GM19372 (cell line): ENCODE results near the gene DUSP22.
"Not testable (repeated sequence)": the region's sequence is repeated elsewhere in the genome, so short reads cannot be mapped to it uniquely, and the experiment has no call there.

Experiments used
- ATAC-seq: cut with Tn5 transposase; IDR thresholded peaks from one replicate; pipeline ENCODE4 v1.9.1; 2021; ENCODE audit warnings: mild to moderate bottlenecking, low read depth, moderate library complexity; ENCODE audit not compliant: unreplicated experiment

DUSP22 gene

GRCh38 chr6:361411-362132, 69.3 kb downstream of the DUSP22 start:
- ATAC-seq, result no peak

DNA sequence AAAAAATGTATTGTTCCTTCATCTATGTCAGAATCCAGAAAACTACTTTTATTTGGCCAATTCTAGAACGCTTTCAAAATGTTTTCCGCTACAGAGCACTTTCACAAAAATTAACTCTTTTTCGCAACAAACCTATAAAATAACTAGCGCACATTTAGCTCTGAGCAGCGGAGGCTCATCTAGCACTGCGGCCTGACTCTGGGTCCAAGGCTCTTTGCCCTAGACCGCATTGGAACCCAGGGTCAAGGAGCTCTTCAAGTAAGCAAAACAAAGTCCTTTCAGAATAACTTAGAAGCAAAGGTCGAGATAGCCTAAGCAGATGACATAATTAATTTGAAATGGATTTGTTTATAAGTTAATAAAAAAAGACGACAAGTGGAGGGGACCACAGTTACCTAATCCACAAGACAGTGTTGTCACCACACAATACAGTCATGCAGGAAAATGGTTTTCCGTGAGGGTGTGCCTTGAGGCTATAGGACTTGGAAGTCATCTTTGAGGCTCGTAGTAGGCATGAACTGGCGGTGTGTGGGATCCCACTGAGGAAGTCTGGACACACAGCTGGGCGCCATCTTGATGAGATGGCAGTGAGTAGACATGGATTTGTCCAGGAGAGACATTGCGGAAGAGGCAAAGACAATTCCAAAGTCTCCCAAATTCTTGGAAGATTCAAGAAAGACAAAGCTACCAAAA, 70.1 kb downstream of the DUSP22 start:
- no peak for ATAC-seq

DNA sequence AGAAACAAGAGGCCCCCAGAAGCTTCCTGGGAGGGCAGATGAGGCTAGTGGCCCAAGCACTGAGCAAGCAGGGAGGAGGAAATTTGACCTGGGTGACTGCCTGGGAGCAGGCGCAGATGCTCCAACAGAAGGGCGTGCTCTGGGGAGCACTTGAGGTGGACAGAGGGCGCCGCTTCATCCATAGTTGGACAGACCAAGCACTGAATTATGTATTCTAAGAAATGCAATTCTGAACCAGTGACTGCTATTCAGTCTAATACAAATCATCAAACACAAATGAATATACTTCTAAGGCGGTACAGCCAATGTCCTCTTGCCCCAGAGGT, 70.6 kb downstream of the DUSP22 start:
- ATAC-seq, result no peak

DNA sequence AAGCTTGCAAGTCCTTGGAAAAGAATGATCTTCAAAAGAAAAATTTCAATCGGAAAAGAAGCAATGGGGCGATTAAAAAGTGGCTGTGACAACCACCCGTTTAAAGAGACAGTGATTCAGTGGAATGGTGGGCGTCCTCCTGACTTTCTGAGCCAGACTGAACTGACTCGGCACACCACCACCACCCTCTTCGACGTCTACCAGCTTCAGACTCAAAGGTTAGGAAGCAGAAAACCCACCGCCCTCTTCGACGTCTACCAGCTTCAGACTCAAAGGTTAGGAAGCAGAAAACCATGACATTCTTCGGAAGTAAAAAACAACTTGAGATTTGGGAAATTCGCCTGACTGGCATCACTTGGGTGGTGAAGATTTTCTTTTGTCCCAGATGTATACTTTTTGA, 71.0 kb downstream of the DUSP22 start:
- ATAC-seq, result no peak

- no peak for ATAC-seq
These were observed 71.6 kb downstream of the DUSP22 start for GRCh38 chr6:363909-364308.

DNA sequence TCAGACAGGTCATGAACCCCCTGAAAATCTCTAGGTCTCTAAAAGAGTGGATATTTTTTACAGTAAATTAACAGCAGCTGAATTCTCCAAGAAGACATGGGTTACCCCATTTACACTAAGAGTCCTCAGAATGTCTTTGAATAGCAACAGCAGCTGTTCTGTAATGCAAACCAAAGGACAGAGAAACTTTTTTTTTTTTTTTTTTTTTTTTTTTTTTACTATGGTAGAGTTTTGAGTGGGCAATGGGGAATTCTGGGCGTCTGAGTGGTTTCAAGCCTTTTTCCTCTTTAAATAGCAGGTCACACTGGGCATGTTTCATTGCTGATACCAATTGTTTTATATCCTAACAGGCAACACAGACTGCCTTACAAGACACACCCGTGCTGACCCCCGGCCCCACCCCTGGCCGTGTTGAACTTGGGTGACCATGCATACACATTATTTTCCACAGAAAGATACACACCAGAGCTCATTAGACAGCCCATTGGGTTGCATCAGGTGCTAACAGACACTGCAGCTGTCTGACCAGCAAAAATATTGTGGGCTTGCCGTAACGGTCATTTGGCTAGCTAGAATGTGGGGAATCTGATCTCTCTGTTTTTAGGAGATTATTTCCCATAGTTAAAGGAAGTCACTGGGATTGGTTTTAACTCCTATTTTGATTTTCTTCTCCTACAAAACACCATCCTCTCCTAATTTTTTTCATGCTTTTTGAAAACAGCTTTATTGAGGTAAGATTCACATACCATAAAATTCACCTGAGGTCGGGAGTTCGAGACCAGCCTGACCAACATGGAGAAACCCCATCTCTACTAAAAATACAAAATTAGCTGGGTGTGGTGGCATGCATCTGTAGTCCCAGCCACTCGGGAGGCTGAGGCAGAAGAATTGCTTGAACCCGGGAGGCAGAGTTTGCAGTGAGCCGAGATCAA, 72.6 kb downstream of the DUSP22 start:
- peak; percentile 76 for ATAC-seq

DNA sequence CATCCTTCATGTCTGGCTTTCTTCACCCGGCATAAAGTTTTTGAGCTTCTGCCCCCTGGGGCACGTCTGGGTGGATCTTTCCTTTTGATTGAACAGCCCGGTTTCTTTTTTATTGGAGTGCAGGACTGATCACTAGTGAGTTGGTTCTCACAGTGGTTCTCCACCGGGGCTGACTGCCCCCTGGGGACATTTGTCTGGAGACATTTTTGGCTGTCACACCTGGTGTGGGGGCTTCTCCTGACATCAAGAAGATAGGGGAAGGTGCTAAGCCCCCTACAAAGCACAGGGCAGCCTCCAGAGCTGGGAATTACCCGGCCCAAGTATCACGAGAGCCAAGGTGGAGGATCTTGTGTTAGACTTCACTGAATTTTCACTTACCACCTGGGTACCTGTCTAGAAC, 73.5 kb downstream of the DUSP22 start:
- ATAC-seq, result no peak

DNA sequence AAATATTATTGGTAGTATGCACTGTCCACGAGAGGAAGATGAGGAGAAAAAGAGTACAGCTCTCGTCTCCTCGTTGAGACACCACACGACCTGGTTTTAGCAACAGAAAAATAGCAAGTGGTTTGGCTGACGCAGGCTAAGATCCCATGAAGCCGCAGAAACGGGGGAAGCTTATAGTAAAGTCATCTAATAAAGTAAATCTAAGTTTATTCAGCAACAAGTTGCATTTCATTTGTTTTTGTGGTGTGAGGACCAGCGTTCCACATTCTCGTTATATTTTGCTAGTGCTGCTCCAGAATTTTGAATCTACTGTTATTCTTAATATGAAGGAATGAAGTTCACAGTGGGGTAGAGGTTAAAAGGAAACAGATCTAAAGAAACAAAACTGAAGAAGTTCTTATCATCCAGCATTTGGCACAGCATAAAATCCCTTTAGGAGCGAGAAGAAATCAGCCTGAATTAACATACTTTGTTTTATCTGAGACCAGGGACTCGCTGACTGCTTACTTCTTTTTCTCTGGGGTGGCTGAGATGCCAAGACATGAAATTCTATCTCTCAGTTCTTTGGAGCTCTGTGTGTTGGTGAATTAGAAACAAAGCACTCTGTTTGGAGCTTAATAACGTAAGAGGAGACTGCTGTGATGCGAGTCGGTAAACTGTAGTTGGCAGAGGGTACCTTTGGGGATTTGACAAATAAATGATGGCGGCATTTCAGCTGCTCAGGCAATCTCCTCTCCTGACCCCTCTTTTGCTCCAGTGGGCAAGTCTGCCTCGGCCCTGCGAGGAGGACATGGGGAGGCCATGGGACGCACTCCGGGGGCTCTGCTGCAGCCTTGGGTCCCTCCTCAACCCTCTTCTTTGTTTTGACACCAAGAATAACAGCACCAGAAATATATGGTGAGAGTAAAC, 74.4 kb downstream of the DUSP22 start:
- ATAC-seq, result no peak

DNA sequence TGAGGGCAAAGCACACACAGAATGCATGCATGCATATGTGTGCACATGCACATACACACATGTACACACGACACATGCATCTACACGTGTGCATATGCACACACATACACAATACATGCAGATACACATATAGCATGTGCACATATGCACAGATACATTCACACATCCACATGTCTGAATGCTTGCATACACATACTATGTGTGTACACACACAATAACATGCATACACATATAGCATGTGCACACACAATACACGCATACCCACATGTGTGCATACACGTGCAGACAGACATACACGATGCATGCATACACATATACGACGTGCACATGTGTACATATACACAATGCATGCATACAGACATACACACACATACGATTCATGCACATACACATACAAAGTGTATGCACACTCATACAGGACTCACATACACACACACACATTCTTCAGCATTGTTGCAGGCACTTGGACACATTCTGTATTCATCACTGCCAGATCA, 75.1 kb downstream of the DUSP22 start:
- ATAC-seq, result no peak

DNA sequence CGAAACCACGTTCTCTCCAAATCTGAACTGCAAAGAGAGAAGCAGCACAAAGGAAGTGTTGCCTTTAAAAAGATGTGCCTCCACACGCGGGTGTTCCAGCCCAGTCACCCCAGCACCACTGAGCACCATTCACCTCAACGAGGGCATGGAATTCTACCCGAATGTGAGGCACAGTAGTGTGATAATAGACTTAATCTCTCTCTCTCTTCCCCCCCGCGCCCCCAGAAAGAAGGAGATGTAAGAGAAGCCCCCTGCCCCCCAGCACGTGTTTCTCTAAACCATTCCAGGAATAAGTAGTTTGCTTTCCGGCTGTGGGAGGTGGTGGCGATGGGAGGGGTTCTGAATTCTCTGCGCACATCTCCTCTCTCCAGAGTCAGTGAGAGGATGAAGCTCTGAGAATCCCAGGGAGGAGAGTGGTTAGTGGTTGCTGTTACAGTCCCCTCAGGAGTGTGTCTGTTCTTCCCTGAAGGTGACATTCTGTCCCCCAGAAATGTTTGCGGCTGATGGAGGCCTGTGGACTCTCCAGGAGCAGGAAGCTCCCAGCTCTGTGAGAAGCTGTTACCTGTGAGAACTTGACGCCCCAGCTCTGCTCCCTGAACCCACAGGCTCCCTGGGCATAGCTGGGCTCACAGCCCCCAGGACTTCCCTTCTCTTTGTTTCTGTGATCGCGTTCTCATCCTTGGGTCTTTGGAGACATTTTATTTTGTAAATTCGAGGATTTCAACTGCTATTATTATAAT, 75.8 kb downstream of the DUSP22 start:
- ATAC-seq, result no peak

GRCh38 chr6:369559-370431, 77.5 kb downstream of the DUSP22 start:
- no peak for ATAC-seq

DNA sequence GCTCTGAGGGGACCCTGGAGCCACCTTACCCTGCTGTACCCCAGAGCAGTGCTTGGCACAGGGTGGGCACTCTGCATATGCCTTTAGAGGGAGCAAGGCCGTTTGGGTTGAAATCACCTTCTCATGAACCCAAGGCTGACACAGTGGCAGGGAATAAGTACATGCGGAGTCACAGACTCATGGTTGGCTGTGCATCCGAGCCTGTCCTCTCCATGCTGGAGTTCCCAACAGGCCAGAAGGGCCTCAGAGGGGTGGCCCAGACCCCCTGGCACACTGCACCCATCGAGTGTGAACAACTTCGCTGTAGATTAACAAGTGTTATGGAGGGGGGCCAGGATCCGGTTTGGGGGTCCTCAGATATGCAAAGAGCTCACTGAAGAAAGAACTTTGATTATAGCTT, 78.3 kb downstream of the DUSP22 start:
- no peak for ATAC-seq

GRCh38 chr6:371851-372250, 79.6 kb downstream of the DUSP22 start:
- not testable (repeated sequence) for ATAC-seq

- no peak for ATAC-seq
These were observed 80.1 kb downstream of the DUSP22 start for GRCh38 chr6:372336-372911.

DNA sequence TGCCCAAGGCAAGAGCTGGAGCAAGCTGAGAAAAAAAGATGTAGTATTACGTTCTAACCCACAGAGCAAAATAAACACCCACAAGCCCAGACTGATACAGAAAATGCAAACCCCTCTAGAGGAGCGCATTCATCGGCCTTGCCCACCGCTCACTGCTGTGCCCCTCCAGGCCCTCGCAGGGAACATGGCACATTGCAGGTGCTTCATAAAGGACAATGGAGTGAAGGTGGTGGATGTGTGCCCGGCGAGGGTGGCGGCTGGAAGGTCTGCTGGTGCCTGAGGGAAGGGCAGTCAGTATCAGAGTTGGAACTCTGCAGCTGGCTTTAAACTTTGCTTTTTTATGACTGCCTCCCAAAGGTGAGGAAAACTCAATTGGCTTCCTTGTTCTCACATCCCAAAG, 80.7 kb downstream of the DUSP22 start:
- no peak for ATAC-seq

DNA sequence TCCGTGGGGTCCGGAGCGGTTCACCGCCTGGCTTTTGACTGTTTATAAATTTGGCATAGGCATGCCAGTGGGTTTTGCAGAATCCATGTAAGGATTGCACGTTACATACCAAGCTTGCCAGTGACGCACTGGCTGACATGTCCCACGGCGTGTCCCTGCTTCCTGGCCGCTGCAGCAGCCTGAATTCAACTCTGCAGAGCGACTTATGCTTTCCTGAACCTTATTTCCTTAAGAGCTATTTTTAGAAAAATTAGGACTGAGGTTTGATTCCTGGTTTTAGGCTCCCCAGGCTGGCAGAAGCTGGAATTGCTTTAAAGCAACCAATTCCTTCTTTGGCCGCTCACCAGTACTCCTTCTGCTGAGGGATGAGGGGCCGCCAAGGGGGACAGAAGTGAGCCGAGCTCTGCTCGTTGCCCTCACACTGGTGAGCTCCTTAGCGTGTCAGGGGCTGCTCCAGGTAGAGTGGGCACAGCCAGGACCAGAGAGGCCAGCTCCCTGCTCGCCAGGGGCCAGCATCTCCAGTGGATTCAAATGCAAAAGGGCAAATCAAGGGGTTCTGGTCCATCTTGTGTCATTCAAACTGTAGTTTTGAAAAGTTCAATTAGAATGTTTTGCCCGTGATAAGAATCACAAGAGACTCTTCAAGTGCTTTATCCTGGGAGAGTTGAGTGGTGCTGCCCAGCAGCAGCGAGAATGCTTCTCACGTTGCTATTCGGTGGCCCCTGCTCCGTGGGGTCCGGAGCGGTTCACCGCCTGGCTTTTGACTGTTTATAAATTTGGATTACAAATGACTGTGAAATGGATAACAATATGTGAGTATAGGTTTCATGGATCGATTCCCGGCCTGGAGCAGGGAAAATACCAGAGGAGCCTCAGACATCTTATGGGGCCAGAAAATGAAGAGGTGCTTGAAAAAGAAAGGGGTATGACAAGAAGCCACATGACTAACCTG, 81.8 kb downstream of the DUSP22 start:
- no peak for ATAC-seq

GRCh38 chr6:374956-375355, 82.7 kb downstream of the DUSP22 start:
- ATAC-seq, result no peak
